Cardiac muscle cell (in vitro differentiated cells and primary cell): ENCODE data around the gene TMPRSS3. TPM values are rescaled to one million over a fixed set of nuclear protein-coding genes. Genes with fewer than 3 reads are reported as not detected.

Source experiments
- DNase-seq, 2 donors: peaks; one replicate each; pipeline versions ENCODE4 v3.0.0 to v3.0.0-alpha.2; 2010 to 2017; ENCODE audit warnings: low read depth in 1 of 2, low spot score in 1 of 2
- H3K27ac ChIP-seq: fragments of 200-600 bp; sonication (generic); 2 replicates; pipeline ENCODE4 v1.5.1; 2016
- H3K27me3 ChIP-seq: fragments of 200-600 bp; sonication (generic); 2 replicates; pipeline ENCODE4 v1.6.0; 2016; ENCODE audit warnings: control low read depth
- H3K36me3 ChIP-seq: fragments of 200-600 bp; sonication (generic); 2 replicates; pipeline ENCODE4 v1.5.1; 2016; ENCODE audit warnings: control low read depth
- H3K4me1 ChIP-seq: fragments of 200-600 bp; sonication (generic); 2 replicates; pipeline ENCODE4 v1.8.1; 2017; ENCODE audit warnings: low read depth, mild to moderate bottlenecking, mixed run types
- H3K4me3 ChIP-seq: fragments of 200-600 bp; sonication (generic); 2 replicates; pipeline ENCODE4 v1.5.1; 2016; ENCODE audit warnings: mild to moderate bottlenecking
- H3K9me3 ChIP-seq: fragments of 200-600 bp; sonication (generic); 2 replicates; pipeline ENCODE4 v1.5.1; 2017; ENCODE audit warnings: low read depth, mild to moderate bottlenecking, control low read depth
- CTCF ChIP-seq: IDR thresholded peaks from 2 replicates; pipeline ENCODE4 v1.5.1; 2012; ENCODE audit warnings: low read depth, mild to moderate bottlenecking, low read length
- polyA plus RNA-seq: library from polyadenylated mRNA; unstranded; fragments of >200 nt; fragmentation: Nextera tagmentation; extraction: Ambion mirVana; gene quantifications from 2 replicates; pipeline ENCODE4 v1.2.1, GENCODE V29; 2016
- total RNA-seq: library from RNA; depleted of rRNA; stranded (reverse); fragments of >200 nt; gene quantifications from 2 replicates; pipeline ENCODE4 v1.2.3, GENCODE V29; 2016

TMPRSS3 gene
- total and polyA plus RNA-seq, 2 experiments from 2014 or later: not detected

DNA sequence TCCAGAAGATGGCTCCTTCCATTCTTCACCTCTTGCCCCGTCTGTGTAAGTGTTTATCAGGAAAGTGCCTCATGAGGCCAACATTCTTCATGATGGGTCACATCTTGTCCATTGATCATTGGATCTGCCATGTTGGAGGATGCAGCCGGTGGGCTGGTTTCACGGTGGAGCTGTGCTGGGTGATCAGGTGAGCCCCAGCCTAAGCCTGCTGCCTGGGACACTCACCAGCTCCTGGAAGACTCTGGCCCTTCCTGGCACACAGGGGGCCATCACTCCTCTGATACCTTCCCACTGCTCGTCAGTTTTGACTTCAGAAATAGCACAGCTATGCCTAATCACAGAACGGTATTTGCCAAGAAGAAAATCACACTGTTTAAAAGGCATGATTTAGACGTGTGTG is 46.1 kb upstream of the TMPRSS3 start:
- H3K27me3 ChIP-seq: no peaks in the 10 kb centered on the region
- DNase-seq: no peak
- no peaks in the 10 kb centered on the region for H3K4me1 ChIP-seq
- H3K4me3 ChIP-seq: no peak overlapping the region
- TF ChIP-seq CTCF: no peak
- no peak overlapping the region for H3K27ac ChIP-seq
- no peaks in the 10 kb centered on the region for H3K9me3 ChIP-seq
- no peaks in the 10 kb centered on the region for H3K36me3 ChIP-seq

- TF ChIP-seq CTCF: no peak
- no peaks in the 10 kb centered on the region for H3K36me3 ChIP-seq
- no peaks in the 10 kb centered on the region for H3K9me3 ChIP-seq
- H3K4me1 ChIP-seq: no peaks in the 10 kb centered on the region
- H3K27ac ChIP-seq: no peak overlapping the region
- H3K27me3 ChIP-seq: no peaks in the 10 kb centered on the region
- no peak for DNase-seq
- H3K4me3 ChIP-seq: no peak overlapping the region
Measured at GRCh38 chr21:42440187-42440792, 44.4 kb upstream of the TMPRSS3 start.

- Histone ChIP-seq H3K4me1 (no peaks in the 10 kb centered on the region), H3K4me3 (no peak overlapping the region), H3K36me3 (no peaks in the 10 kb centered on the region), H3K9me3 (no peaks in the 10 kb centered on the region), H3K27me3 (no peaks in the 10 kb centered on the region), H3K27ac (no peak overlapping the region)
- no peak for DNase-seq
- no peak for TF ChIP-seq CTCF
Measured at GRCh38 chr21:42439284-42440186, 43.7 kb upstream of the TMPRSS3 start.

GRCh38 chr21:42438316-42439205 is 42.7 kb upstream of the TMPRSS3 start:
- DNase-seq: no peak
- Histone ChIP-seq H3K4me3 (no peak overlapping the region), H3K4me1 (no peaks in the 10 kb centered on the region), H3K36me3 (no peaks in the 10 kb centered on the region), H3K27me3 (no peaks in the 10 kb centered on the region), H3K27ac (no peak overlapping the region), H3K9me3 (no peaks in the 10 kb centered on the region)
- TF ChIP-seq CTCF: no peak

DNA sequence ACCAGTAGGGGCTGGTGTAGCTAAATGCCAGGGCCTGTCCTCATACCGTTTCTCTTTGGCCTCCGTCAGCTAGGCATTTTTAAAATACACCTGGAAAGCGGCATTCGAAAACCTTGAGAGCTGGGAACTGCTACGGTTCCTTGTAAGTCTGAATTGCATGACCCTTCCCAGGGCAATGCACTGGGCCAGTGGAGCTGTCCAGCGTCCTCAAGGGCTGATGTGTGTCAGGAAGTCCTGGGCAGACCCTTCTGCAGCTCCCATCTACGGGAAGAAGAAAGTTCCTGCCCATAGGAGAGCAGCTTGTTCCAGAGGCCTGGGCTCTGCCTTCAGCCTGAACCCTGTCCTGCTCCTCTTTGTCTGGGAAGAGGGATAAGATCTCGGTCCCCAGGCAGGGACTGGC is 41.9 kb upstream of the TMPRSS3 start:
- Histone ChIP-seq H3K4me1 (no peaks in the 10 kb centered on the region), H3K27me3 (no peaks in the 10 kb centered on the region), H3K36me3 (no peaks in the 10 kb centered on the region), H3K9me3 (no peaks in the 10 kb centered on the region), H3K4me3 (no peak overlapping the region), H3K27ac (no peak overlapping the region)
- peak; percentile 22 to 82 for DNase-seq
- TF ChIP-seq CTCF: no peak
